Right ventricle myocardium inferior (tissue), 1 donor: ENCODE results near the gene FEN1. TPM values are rescaled to one million over a fixed set of nuclear protein-coding genes. Genes with fewer than 3 reads are reported as not detected.
A peak's percentile ranks its signal among the peaks of the same experiment; 100 is the strongest.

Source experiments
- ATAC-seq: fragments of 200-7000 bp; cut with Tn5 transposase; one replicate; pipeline ENCODE4 v1.9.1; 2020; ENCODE audit warnings: mild to moderate bottlenecking, moderate library complexity
- DNase-seq: peaks from one replicate; pipeline ENCODE4 v3.0.0; 2021; ENCODE audit errors: missing footprints
- intact Hi-C: fragments of 100-400 bp; cut with DNase I; formaldehyde crosslinking; loops from one replicate; pipeline ENCODE4 v1.11.0; 2022
- total RNA-seq: library from RNA; stranded (reverse); fragmentation: NEBNext Ultra II Directional; extraction: Animal tissue kit (Norgen Biotek cat#: 25700); gene quantifications from one replicate; pipeline ENCODE4 v1.2.1, GENCODE V29; 2021
- donor health status: DM: no; HTN: yes; CAD: no; lungs with severe emphysema.

Gene FEN1
- total RNA-seq, 1 donor from 2014 or later: 7.0 TPM

GRCh38 chr11:61829806-61830205 is 37.1 kb downstream of the FEN1 start:
- peak; percentile 22 for DNase-seq
- ATAC-seq: no peak
- intact Hi-C loops: loop anchor here (5.0 kb wide), 1 partner anchor 32 kb away; no protein-coding TSS in a partner anchor

- intact Hi-C loops: no loop called here
- ATAC-seq (no peak), DNase-seq (no peak)
Measured at GRCh38 chr11:61830237-61831105, 37.8 kb downstream of the FEN1 start.

GRCh38 chr11:61832207-61832606 is 39.5 kb downstream of the FEN1 start:
- ATAC-seq (no peak), DNase-seq (peak; percentile 4)
- intact Hi-C loops: no loop called here

GRCh38 chr11:61832754-61833153 is 40.0 kb downstream of the FEN1 start:
- intact Hi-C loops: no loop called here
- ATAC-seq: peak; percentile 37
- DNase-seq: peak; percentile 76

- intact Hi-C loops: no loop called here
- ATAC-seq (no peak), DNase-seq (peak; percentile 51)
Measured at GRCh38 chr11:61833471-61833870, 40.8 kb downstream of the FEN1 start.

GRCh38 chr11:61833926-61834277 is 41.2 kb downstream of the FEN1 start:
- peak; percentile 1 for DNase-seq
- intact Hi-C loops: no loop called here
- ATAC-seq: no peak

GRCh38 chr11:61834278-61835048 is 41.8 kb downstream of the FEN1 start:
- ATAC-seq: peak; percentile 79

GRCh38 chr11:61836193-61836592 is 43.5 kb downstream of the FEN1 start:
- ATAC-seq (no peak), DNase-seq (peak; percentile 54)
- intact Hi-C loops: no loop called here

More at GRCh38 chr11:61834278-61835048, 41.8 kb downstream of the FEN1 start:
- peak; percentile 78 for DNase-seq
- intact Hi-C loops: no loop called here

GRCh38 chr11:61837411-61838005 is 44.8 kb downstream of the FEN1 start:
- ATAC-seq (no peak), DNase-seq (peak; percentile 2)
- intact Hi-C loops: no loop called here

GRCh38 chr11:61838501-61838900 is 45.8 kb downstream of the FEN1 start:
- ATAC-seq (no peak), DNase-seq (peak; percentile 43)
- intact Hi-C loops: no loop called here

GRCh38 chr11:61838921-61839320 is 46.2 kb downstream of the FEN1 start:
- intact Hi-C loops: no loop called here
- peak; percentile 40 for DNase-seq
- ATAC-seq: no peak

GRCh38 chr11:61839742-61840141 is 47.0 kb downstream of the FEN1 start:
- DNase-seq: no peak
- ATAC-seq: no peak
- intact Hi-C loops: no loop called here

- intact Hi-C loops: no loop called here
- DNase-seq (peak; percentile 43), ATAC-seq (no peak)
Measured at GRCh38 chr11:61840371-61840770, 47.7 kb downstream of the FEN1 start.

GRCh38 chr11:61841636-61842527 is 49.2 kb downstream of the FEN1 start:
- peak; percentile 78 for ATAC-seq
- intact Hi-C loops: no loop called here
- DNase-seq: peak; percentile 55

GRCh38 chr11:61842528-61842820 is 49.8 kb downstream of the FEN1 start:
- ATAC-seq: peak; percentile 18
- intact Hi-C loops: no loop called here
- DNase-seq: peak; percentile 50

GRCh38 chr11:61844909-61845565 is 52.3 kb downstream of the FEN1 start:
- no peak for ATAC-seq
- DNase-seq: peak; percentile 37
- intact Hi-C loops: no loop called here

GRCh38 chr11:61846362-61847020 is 53.8 kb downstream of the FEN1 start:
- intact Hi-C loops: no loop called here
- no peak for ATAC-seq
- peak; percentile 4 for DNase-seq
